Liver (tissue), 3 donors: ENCODE results near the gene TMEM184A.

Source experiments
- CTCF ChIP-seq: fragments of 150-350 bp; IDR thresholded peaks from 2 replicates; pipeline ENCODE4 v1.5.1; 2017; ENCODE audit warnings: improper control_type of control experiment, low read depth, low read length; ENCODE audit not compliant: missing input control
- JUND ChIP-seq, 2 donors: IDR thresholded peaks; 2 replicates each; pipeline ENCODE4 v1.6.1; 2016; ENCODE audit warnings: antibody characterized with exemption in 2 of 2
- MAX ChIP-seq: IDR thresholded peaks from 2 replicates; pipeline ENCODE4 v1.6.1; 2016; ENCODE audit warnings: antibody characterized with exemption
- YY1 ChIP-seq: IDR thresholded peaks from 2 replicates; pipeline ENCODE4 v1.6.1; 2016; ENCODE audit warnings: antibody characterized with exemption, mild to moderate bottlenecking
- ZBTB33 ChIP-seq: IDR thresholded peaks from 2 replicates; pipeline ENCODE4 v1.6.1; 2016; ENCODE audit warnings: antibody characterized with exemption
- donor health status: healthy.
- donor health status: healthy.

- no peak for TF ChIP-seq CTCF
- no peak for TF ChIP-seq MAX
- TF ChIP-seq JUND (IDR thresholded peaks at IDR 0.05), result no peak
- TF ChIP-seq ZBTB33, result no peak
- no peak for TF ChIP-seq YY1
These were observed 47.7 kb downstream of the TMEM184A start for GRCh38 chr7:1508277-1508758.
